Ovary (tissue), 9 donors: ENCODE results near the gene GLI3. TPM values are rescaled to one million over a fixed set of nuclear protein-coding genes. Genes with fewer than 3 reads are reported as not detected.

Experiments used
- DNase-seq, 5 donors: peaks; one replicate each; pipeline ENCODE4 v3.0.0-alpha.2; 2019 to 2020
- H3K27ac ChIP-seq, 2 donors: fragments of 200-600 bp; one replicate each; pipeline versions ENCODE4 v1.5.1 to v1.8.0; 2019 to 2022
- H3K27me3 ChIP-seq: fragments of 200-600 bp; one replicate; pipeline ENCODE4 v1.8.0; 2022
- H3K36me3 ChIP-seq: fragments of 200-600 bp; sonication (generic); one replicate; pipeline ENCODE4 v1.5.1; 2019
- H3K4me1 ChIP-seq: one replicate; pipeline ENCODE4 v1.8.1; 2013; ENCODE audit warnings: mild to moderate bottlenecking, moderate library complexity; ENCODE audit not compliant: insufficient read depth
- H3K4me3 ChIP-seq: fragments of 200-600 bp; sonication (generic); one replicate; pipeline ENCODE4 v1.5.1; 2017
- H3K9me3 ChIP-seq, 2 donors: fragments of 200-600 bp in 1 of 2; sonication (generic) in 1 of 2; one replicate each; pipeline versions ENCODE4 v1.5.1 to v1.8.1; 2013 to 2019; ENCODE audit warnings: mild to moderate bottlenecking in 1 of 2, moderate library complexity in 1 of 2
- EP300 ChIP-seq: sonication (generic); formaldehyde crosslinking; IDR thresholded peaks from one replicate; pipeline ENCODE4 v1.6.1; 2017; ENCODE audit warnings: antibody characterized with exemption
- POLR2A ChIP-seq: fragments of 450-650 bp; IDR thresholded peaks from one replicate; pipeline ENCODE4 v1.6.1; 2017; ENCODE audit warnings: antibody characterized with exemption, mild to moderate bottlenecking, moderate library complexity
- WGBS, 3 donors: extraction: QIAGEN DNeasy Blood & Tissue Kit in 1 of 3; methylation state at CpG; one replicate each; pipeline versions ENCODE4 v1.1.5 to v1.1.7; 2013 to 2017; 5-methylcytosine and 5-hydroxymethylcytosine counted together
- intact Hi-C, 4 donors: fragments of 100-400 bp; cut with DNase I; formaldehyde crosslinking; loops; one replicate each; pipeline versions ENCODE4 v1.11.0 to v1.15.1; 2022 to 2023
- polyA plus RNA-seq, 2 donors: library from polyadenylated mRNA; stranded (reverse); fragments of 200-250 nt in 1 of 2; fragments of 350-450 nt in 1 of 2; fragmentation: Illumina TruSeq in 1 of 2; extraction: RNeasy Lipid Tissue Mini Kit (QIAGEN cat#74804) in 1 of 2; gene quantifications; one replicate each; pipeline ENCODE4 v1.2.3, GENCODE V29; 2013 to 2014
- total RNA-seq, 7 donors: library from RNA; depleted of rRNA in 2 of 7; stranded (reverse); fragments of >200 nt in 2 of 7; fragmentation: NEBNext Ultra II Directional in 3 of 7; extraction: Animal tissue kit (Norgen Biotek cat#: 25700) in 3 of 7; gene quantifications; one replicate each; pipeline versions ENCODE4 v1.1.0 to v1.2.4, GENCODE V29; 2016 to 2023
- TF ChIP-seq, protein P1 (sequence below), 3 donors: fragments of 450-650 bp in 2 of 3; fragments of 200-600 bp in 1 of 3; IDR thresholded peaks; one replicate each; pipeline versions ENCODE4 v1.5.1 to v1.8.0; 2016 to 2022; ENCODE audit warnings: antibody characterized with exemption in 3 of 3, mild to moderate bottlenecking in 1 of 3
- donor health status: DM: no; HTN: no; CAD: no; lungs with moderate emphysema.
- donor health status: DM: no; HTN: no; CAD: no.
- donor health status: Bipolar disorder and iron deficiency.
- donor health status: DM: yes; HTN: yes; CAD: no.
- donor health status: DM: no; HTN: no; CAD: no.
- donor health status: DM: yes; HTN: yes; CAD: no.

The GLI3 gene
- total and polyA plus RNA-seq, 9 donors = 9.5 to 67.1 (median 50.5) TPM

DNA sequence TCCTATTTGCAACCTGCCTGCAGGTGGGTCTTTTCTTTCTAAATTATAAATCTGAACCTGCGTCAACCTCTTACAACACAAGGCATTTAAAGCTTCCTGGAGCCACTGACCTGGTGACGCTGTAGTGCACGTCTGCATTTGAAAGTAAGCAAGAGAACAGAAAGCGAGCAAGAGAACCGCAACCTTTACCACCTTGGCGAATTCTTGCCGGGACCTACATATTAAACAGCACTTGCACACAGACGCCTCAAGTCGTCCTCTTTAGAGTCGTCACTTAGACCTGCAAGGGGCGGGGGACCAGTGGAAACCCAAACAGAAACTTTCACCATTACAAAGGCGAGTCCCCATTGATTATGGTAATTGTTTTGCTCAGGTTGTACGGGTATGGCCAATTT, 9.5 kb downstream of the GLI3 start:
- H3K9me3 ChIP-seq = no peaks in the 10 kb centered on the region
- peaks cover 7% of the 10 kb centered on the region for H3K4me1 ChIP-seq
- WGBS, 3 donors = 77 to 87% (median 85%) methylated on average over 13 of the region's 13 CpGs
- no peaks in the 10 kb centered on the region for H3K27me3 ChIP-seq
- no peaks in the 10 kb centered on the region for H3K36me3 ChIP-seq
- DNase-seq = no peak
- TF ChIP-seq POLR2A (no peak), EP300 (no peak)
- TF ChIP-seq, protein P1, sequence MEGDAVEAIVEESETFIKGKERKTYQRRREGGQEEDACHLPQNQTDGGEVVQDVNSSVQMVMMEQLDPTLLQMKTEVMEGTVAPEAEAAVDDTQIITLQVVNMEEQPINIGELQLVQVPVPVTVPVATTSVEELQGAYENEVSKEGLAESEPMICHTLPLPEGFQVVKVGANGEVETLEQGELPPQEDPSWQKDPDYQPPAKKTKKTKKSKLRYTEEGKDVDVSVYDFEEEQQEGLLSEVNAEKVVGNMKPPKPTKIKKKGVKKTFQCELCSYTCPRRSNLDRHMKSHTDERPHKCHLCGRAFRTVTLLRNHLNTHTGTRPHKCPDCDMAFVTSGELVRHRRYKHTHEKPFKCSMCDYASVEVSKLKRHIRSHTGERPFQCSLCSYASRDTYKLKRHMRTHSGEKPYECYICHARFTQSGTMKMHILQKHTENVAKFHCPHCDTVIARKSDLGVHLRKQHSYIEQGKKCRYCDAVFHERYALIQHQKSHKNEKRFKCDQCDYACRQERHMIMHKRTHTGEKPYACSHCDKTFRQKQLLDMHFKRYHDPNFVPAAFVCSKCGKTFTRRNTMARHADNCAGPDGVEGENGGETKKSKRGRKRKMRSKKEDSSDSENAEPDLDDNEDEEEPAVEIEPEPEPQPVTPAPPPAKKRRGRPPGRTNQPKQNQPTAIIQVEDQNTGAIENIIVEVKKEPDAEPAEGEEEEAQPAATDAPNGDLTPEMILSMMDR (IDR thresholded peaks at IDR 0.05) = no peak
- H3K4me3 ChIP-seq = peak overlapping the region; percentile 42
- no peak overlapping the region for H3K27ac ChIP-seq
- intact Hi-C loops = no loop called here

GRCh38 chr7:42227021-42227420, 10.0 kb downstream of the GLI3 start:
- peaks cover 7% of the 10 kb centered on the region for H3K4me1 ChIP-seq
- no peak overlapping the region for H3K27ac ChIP-seq
- intact Hi-C loops = no loop called here
- 63 to 67% (median 64%) methylated on average over 5 of the region's 5 CpGs for WGBS, 3 donors
- TF ChIP-seq, protein P1 (IDR thresholded peaks at IDR 0.05) = no peak
- TF ChIP-seq POLR2A (no peak), EP300 (no peak)
- no peak overlapping the region for H3K4me3 ChIP-seq
- no peaks in the 10 kb centered on the region for H3K27me3 ChIP-seq
- no peak for DNase-seq
- no peaks in the 10 kb centered on the region for H3K9me3 ChIP-seq
- no peaks in the 10 kb centered on the region for H3K36me3 ChIP-seq

GRCh38 chr7:42226354-42226941, 10.6 kb downstream of the GLI3 start:
- H3K27ac ChIP-seq = no peak overlapping the region
- 61 to 76% (median 74%) methylated on average over 5 of the region's 5 CpGs for WGBS, 3 donors
- intact Hi-C loops = no loop called here
- TF ChIP-seq EP300 = no peak
- TF ChIP-seq, protein P1 (IDR thresholded peaks at IDR 0.05) = no peak
- no peaks in the 10 kb centered on the region for H3K9me3 ChIP-seq
- H3K27me3 ChIP-seq = no peaks in the 10 kb centered on the region
- H3K4me3 ChIP-seq = no peak overlapping the region
- peaks cover 7% of the 10 kb centered on the region for H3K4me1 ChIP-seq
- H3K36me3 ChIP-seq = no peaks in the 10 kb centered on the region
- DNase-seq = no peak

DNA sequence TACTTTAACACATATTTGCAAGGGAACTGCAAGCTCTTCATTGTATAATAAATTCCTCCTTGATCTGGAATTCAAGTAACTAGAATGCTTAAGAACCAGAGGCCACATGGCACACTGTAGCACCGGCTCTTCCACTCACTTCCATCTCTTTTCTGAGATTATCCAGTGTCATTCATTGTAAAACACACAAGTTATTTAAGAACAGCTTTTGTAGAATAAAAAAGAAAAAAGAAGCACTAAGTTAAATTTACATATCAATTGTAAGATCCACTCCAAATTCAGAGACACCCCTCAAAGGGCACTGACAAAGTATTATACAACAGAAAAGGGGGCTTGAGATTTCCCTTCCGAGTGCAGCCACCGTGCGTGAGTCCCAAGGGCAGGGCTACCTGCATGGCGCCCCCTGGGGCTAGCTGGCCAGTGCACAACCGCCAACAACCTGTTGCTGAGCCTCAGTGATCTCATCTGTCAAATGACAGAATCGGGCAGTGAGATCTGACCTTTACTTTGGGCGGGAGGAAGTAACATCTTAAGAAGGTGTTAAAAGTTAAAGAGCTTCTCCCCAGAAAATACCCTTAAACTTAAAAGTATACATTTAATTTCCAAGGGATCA, 12.5 kb downstream of the GLI3 start:
- Histone ChIP-seq H3K27ac (no peak overlapping the region), H3K4me3 (no peak overlapping the region), H3K27me3 (no peaks in the 10 kb centered on the region), H3K4me1 (peaks cover 10% of the 10 kb centered on the region), H3K36me3 (no peaks in the 10 kb centered on the region), H3K9me3 (no peaks in the 10 kb centered on the region)
- 84 to 94% (median 89%) methylated on average over 8 of the region's 8 CpGs for WGBS, 3 donors
- no peak for DNase-seq
- TF ChIP-seq, protein P1 (IDR thresholded peaks at IDR 0.05) = no peak
- TF ChIP-seq EP300 = no peak
- no peak for TF ChIP-seq POLR2A
- intact Hi-C loops = no loop called here
